WTC11 (cell line): Measurements from ENCODE around the gene KRTAP10-2. TPM values are rescaled to one million over a fixed set of nuclear protein-coding genes. Genes with fewer than 3 reads are reported as not detected.

Source experiments
- ATAC-seq: fragments of 200-7000 bp; cut with Tn5 transposase; 2 replicates; pipeline ENCODE4 v1.10.0; 2021; ENCODE audit warnings: mild to moderate bottlenecking, moderate library complexity
- CTCF ChIA-PET: fragments of 300-600 bp; sonication (Branson Sonifier 250); formaldehyde crosslinking; loops from one replicate; lab custom pipeline; 2021; ENCODE audit warnings: antibody characterized with exemption; lab: Charles Lee
- POLR2A ChIA-PET: fragments of 350-600 bp; sonication (Branson Sonifier 250); formaldehyde crosslinking; loops from one replicate; lab custom pipeline; 2021; ENCODE audit warnings: antibody characterized with exemption; lab: Charles Lee
- DNase-seq: peaks from one replicate; pipeline ENCODE4 v3.0.0; 2021; ENCODE audit warnings: low spot score
- H3K27ac Mint-ChIP-seq: 2 replicates; pipeline ENCODE4 v1.8.0; 2021; ENCODE audit warnings: mixed read lengths
- H3K27me3 Mint-ChIP-seq: 2 replicates; pipeline ENCODE4 v1.8.0; 2021; ENCODE audit warnings: low read depth, mild to moderate bottlenecking, moderate library complexity, mixed read lengths
- H3K36me3 Mint-ChIP-seq: 2 replicates; pipeline ENCODE4 v1.8.0; 2021; ENCODE audit warnings: mixed read lengths
- H3K4me1 Mint-ChIP-seq: 2 replicates; pipeline ENCODE4 v1.8.0; 2022; ENCODE audit warnings: mixed read lengths
- H3K4me3 Mint-ChIP-seq: 2 replicates; pipeline ENCODE4 v1.8.0; 2021; ENCODE audit warnings: mild to moderate bottlenecking, moderate library complexity, mixed read lengths
- H3K9me3 Mint-ChIP-seq: 2 replicates; pipeline ENCODE4 v1.8.0; 2021; ENCODE audit warnings: mixed read lengths
- ATF6 ChIP-seq: sonication (generic); formaldehyde crosslinking; IDR thresholded peaks from 2 replicates; pipeline ENCODE4 v1.8.1; 2023; ENCODE audit warnings: mild to moderate bottlenecking, missing genetic modification reagents
- CBFB ChIP-seq: sonication (generic); formaldehyde crosslinking; IDR thresholded peaks from 2 replicates; pipeline ENCODE4 v1.8.1; 2022; ENCODE audit warnings: mild to moderate bottlenecking, low read depth, missing genetic modification reagents
- ERG ChIP-seq: fragments of 250-450 bp; sonication (Bioruptor Pico); IDR thresholded peaks from 2 replicates; pipeline ENCODE4 v1.8.0; 2021; ENCODE audit warnings: mild to moderate bottlenecking
- ESRRA ChIP-seq: sonication (generic); formaldehyde crosslinking; IDR thresholded peaks from 2 replicates; pipeline ENCODE4 v1.8.1; 2022; ENCODE audit warnings: mild to moderate bottlenecking, missing genetic modification reagents, borderline replicate concordance
- ETV6 ChIP-seq: sonication (generic); formaldehyde crosslinking; IDR thresholded peaks from 2 replicates; pipeline ENCODE4 v1.8.1; 2022; ENCODE audit warnings: mild to moderate bottlenecking, missing genetic modification reagents
- FOXP1 ChIP-seq: sonication (generic); formaldehyde crosslinking; IDR thresholded peaks from 2 replicates; pipeline ENCODE4 v1.8.0; 2022; ENCODE audit warnings: missing genetic modification reagents, mild to moderate bottlenecking, moderate library complexity, borderline replicate concordance
- MAX ChIP-seq: sonication (generic); formaldehyde crosslinking; IDR thresholded peaks from 2 replicates; pipeline ENCODE4 v1.8.0; 2022; ENCODE audit warnings: mild to moderate bottlenecking, missing genetic modification reagents
- MXD4 ChIP-seq: fragments of 250-450 bp; sonication (Bioruptor Pico); IDR thresholded peaks from 2 replicates; pipeline ENCODE4 v1.8.0; 2021; ENCODE audit warnings: mild to moderate bottlenecking, moderate library complexity, borderline replicate concordance
- NFATC4 ChIP-seq: fragments of 250-450 bp; sonication (Bioruptor Pico); IDR thresholded peaks from 2 replicates; pipeline ENCODE4 v1.9.0; 2021; ENCODE audit warnings: mild to moderate bottlenecking
- NR2C2 ChIP-seq: sonication (generic); formaldehyde crosslinking; IDR thresholded peaks from 2 replicates; pipeline ENCODE4 v1.8.0; 2022; ENCODE audit warnings: mild to moderate bottlenecking, missing genetic modification reagents
- PRRX2 ChIP-seq: fragments of 250-450 bp; sonication (Bioruptor Pico); IDR thresholded peaks from 2 replicates; pipeline ENCODE4 v1.8.0; 2021; ENCODE audit warnings: mild to moderate bottlenecking
- RELA ChIP-seq: sonication (generic); formaldehyde crosslinking; IDR thresholded peaks from 2 replicates; pipeline ENCODE4 v1.8.1; 2022; ENCODE audit warnings: missing genetic modification reagents, mild to moderate bottlenecking, borderline replicate concordance
- SP1 ChIP-seq: sonication (generic); formaldehyde crosslinking; conservative IDR thresholded peaks from 2 replicates; pipeline ENCODE4 v1.8.1; 2022; ENCODE audit warnings: missing genetic modification reagents
- ZMAT4 ChIP-seq: fragments of 250-450 bp; sonication (Bioruptor Pico); IDR thresholded peaks from 2 replicates; pipeline ENCODE4 v1.9.0; 2021; ENCODE audit warnings: mild to moderate bottlenecking
- ZNF219 ChIP-seq: sonication (generic); formaldehyde crosslinking; IDR thresholded peaks from 2 replicates; pipeline ENCODE4 v1.8.0; 2023; ENCODE audit warnings: missing genetic modification reagents, mild to moderate bottlenecking, borderline replicate concordance
- ZNF232 ChIP-seq: sonication (generic); formaldehyde crosslinking; IDR thresholded peaks from 2 replicates; pipeline ENCODE4 v1.8.0; 2022; ENCODE audit warnings: mild to moderate bottlenecking, missing genetic modification reagents
- total RNA-seq: library from RNA; stranded (reverse); gene quantifications from 3 replicates; pipeline ENCODE4 v1.2.3, GENCODE V29; 2021
- TF ChIP-seq, protein P1 (sequence below): sonication (generic); formaldehyde crosslinking; IDR thresholded peaks from 2 replicates; pipeline ENCODE4 v1.8.1; 2023; ENCODE audit warnings: mild to moderate bottlenecking, moderate library complexity, missing genetic modification reagents
- TF ChIP-seq, protein P2 (sequence below): sonication (generic); formaldehyde crosslinking; IDR thresholded peaks from 2 replicates; pipeline ENCODE4 v1.8.0; 2022; ENCODE audit warnings: mild to moderate bottlenecking, missing genetic modification reagents

The KRTAP10-2 gene
- total RNA-seq, 1 experiment from 2014 or later = not detected

DNA sequence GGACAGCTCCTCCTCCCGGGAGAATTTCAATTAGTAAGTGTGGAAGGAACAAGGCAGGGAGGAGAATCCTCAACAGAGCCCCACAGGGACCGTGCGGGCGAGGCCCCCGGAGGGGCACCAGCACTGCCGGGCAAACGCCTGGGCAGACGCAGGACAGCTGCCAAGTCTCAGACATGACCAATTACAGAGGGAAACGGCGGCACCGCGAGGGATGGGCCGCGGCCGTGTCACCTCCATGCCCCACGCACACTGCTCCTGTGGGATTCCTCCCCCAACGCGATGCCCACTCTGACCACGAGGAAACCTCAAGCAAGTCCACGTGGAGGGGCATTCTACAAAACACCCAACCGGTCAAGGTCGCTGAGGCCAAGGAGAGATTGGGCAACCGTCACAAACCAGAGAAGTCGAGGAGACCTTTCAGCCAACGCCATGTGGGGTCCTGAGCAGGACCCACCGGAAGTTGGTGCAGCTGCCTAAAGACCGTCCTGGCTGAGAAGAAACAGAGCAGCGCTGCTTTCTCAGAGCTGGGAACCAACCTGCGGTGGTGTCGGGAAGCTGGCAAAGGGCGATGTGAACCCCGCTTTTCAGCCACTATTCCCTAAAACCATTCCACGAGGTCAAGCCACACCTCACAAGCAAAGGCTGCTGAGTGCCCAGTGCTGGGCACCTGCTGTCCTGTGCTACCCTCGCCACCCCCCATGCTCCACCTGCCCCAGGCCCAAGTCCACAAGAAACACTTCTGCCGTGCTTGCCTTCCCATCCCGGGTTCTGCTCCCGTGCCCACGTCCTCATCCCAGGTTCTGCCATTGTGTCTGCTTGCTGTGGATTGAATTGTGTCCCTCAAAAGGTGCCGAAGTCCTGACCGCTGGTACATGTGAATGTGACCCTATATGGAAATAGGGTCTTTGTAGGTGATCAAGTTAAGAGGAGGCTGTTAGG is 20.8 kb upstream of the KRTAP10-2 start:
- POLR2A ChIA-PET = no interaction called here

More for the DNA sequence above, 20.8 kb upstream of the KRTAP10-2 start:
- peaks cover 29% of the 10 kb centered on the region for H3K9me3 Mint-ChIP-seq
- H3K4me1 Mint-ChIP-seq = peaks cover 11% of the 10 kb centered on the region
- CTCF ChIA-PET = interaction anchor here (1.3 kb wide), 1 partner anchor 221 kb away, joined by 4 read pairs; no protein-coding TSS in a partner anchor
- DNase-seq = no peak
- H3K27ac Mint-ChIP-seq = no peak overlapping the region
- H3K4me3 Mint-ChIP-seq = no peak overlapping the region
- H3K36me3 Mint-ChIP-seq = peaks cover 23% of the 10 kb centered on the region
- peaks cover 6% of the 10 kb centered on the region for H3K27me3 Mint-ChIP-seq
- TF ChIP-seq FOXP1 (CRISPR knock-in tag) (no peak), SP1 (CRISPR knock-in tag) (no peak), NFATC4 (no peak), ESRRA (CRISPR knock-in tag) (no peak), ZMAT4 (no peak), MXD4 (no peak), ETV6 (CRISPR knock-in tag) (no peak), MAX (no peak), ATF6 (CRISPR knock-in tag) (no peak), CBFB (CRISPR knock-in tag) (no peak), ZNF219 (no peak), ZNF232 (CRISPR knock-in tag) (no peak), RELA (no peak), PRRX2 (CRISPR knock-in tag) (no peak), NR2C2 (no peak), ERG (CRISPR knock-in tag) (no peak)
- TF ChIP-seq, protein P1, sequence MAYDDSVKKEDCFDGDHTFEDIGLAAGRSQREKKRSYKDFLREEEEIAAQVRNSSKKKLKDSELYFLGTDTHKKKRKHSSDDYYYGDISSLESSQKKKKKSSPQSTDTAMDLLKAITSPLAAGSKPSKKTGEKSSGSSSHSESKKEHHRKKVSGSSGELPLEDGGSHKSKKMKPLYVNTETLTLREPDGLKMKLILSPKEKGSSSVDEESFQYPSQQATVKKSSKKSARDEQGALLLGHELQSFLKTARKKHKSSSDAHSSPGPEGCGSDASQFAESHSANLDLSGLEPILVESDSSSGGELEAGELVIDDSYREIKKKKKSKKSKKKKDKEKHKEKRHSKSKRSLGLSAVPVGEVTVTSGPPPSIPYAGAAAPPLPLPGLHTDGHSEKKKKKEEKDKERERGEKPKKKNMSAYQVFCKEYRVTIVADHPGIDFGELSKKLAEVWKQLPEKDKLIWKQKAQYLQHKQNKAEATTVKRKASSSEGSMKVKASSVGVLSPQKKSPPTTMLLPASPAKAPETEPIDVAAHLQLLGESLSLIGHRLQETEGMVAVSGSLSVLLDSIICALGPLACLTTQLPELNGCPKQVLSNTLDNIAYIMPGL (CRISPR knock-in tag) = no peak
- TF ChIP-seq, protein P2, sequence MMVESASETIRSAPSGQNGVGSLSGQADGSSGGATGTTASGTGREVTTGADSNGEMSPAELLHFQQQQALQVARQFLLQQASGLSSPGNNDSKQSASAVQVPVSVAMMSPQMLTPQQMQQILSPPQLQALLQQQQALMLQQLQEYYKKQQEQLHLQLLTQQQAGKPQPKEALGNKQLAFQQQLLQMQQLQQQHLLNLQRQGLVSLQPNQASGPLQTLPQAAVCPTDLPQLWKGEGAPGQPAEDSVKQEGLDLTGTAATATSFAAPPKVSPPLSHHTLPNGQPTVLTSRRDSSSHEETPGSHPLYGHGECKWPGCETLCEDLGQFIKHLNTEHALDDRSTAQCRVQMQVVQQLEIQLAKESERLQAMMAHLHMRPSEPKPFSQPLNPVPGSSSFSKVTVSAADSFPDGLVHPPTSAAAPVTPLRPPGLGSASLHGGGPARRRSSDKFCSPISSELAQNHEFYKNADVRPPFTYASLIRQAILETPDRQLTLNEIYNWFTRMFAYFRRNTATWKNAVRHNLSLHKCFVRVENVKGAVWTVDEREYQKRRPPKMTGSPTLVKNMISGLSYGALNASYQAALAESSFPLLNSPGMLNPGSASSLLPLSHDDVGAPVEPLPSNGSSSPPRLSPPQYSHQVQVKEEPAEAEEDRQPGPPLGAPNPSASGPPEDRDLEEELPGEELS (CRISPR knock-in tag) = no peak
- no peak for ATAC-seq
